GM19023 (cell line): ENCODE results near the gene ATP7B.

Experiments used
- ATAC-seq: cut with Tn5 transposase; IDR thresholded peaks from one replicate; pipeline ENCODE4 v1.9.1; 2021; ENCODE audit warnings: mild to moderate bottlenecking, moderate library complexity; ENCODE audit not compliant: unreplicated experiment

Gene ATP7B

DNA sequence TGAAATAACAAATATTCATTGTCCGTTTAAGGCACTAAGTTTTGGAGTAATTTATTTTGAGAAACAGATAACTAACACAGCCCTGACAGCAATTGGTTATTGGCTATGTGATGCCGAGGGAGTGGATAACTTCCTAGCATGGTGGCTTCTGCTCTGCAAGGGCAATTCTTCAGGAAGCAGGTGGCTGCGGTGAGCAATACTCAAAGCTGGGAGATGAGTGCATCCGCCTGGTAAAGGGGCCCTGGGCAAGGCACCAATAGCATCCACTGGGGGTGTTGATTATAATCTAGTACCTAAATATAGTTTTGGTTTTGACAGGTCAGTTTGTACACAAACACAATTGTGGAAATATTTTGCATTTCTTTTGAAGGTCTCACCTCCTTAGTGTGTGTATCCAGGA lies 108.5 kb downstream of the ATP7B start:
- ATAC-seq: no peak

DNA sequence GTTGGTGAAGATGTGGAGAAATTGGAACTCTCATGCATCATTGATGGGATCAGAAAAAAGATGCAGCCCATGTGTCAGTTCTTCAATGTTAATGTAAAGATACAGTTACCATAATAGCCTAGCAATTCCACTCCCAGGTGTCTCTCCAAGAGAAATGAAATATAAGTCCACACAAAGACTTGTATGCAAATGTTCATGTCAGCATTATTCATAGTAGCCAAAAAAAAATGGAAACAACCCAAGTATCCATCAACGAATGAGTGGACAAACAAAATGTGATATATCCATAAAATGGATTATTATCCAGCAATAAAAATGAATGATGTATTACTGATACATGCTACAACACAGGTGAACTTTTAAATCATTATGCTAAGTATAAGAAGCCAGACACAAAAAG lies 110.8 kb downstream of the ATP7B start:
- ATAC-seq: no peak

DNA sequence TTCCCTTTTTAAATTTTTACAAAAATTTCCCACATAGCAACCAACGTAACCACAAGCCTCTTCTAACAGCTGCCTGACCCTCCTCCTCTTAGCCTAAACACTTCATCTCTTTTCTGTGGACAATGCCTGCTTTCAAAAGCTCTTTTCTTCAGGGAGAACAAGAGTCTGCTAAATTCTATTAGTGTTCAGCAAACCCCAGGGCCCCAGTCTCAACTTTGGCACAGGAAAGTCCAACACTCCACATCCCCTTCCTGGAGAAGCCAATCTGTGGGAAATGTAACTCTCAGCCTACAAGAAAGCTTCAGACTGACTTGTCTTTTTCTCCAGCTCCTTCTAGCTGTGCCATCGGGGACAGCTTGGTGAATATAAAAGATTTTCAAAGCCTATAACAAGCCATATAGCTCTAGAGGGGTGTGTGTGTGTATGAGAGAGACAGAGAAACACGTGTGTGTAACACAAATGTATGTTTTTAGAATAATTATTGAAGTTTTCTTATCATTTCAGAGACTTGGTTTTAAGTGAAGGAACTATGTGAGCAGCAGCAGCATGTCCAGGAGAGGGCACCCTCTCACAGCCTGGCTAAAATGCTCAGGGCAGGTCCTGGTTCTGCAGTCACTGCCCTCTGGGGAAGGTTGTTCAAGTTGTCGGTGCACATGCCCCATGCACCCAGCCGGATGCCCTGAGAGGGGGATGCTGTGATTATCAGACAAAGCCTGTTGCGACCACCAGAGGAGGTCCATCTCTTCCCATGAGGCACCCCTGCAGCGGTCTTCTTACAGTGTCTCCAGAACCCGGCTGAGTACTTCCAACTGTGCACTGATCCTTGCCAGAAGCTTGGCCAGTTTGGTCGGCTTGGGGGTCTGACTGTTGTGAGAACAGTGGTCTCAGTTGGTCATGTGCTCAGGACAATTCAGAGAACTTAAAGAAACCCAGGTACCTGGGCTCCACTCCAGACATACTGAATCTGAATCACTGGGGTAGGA lies 115.1 kb downstream of the ATP7B start:
- ATAC-seq: peak; percentile 72

DNA sequence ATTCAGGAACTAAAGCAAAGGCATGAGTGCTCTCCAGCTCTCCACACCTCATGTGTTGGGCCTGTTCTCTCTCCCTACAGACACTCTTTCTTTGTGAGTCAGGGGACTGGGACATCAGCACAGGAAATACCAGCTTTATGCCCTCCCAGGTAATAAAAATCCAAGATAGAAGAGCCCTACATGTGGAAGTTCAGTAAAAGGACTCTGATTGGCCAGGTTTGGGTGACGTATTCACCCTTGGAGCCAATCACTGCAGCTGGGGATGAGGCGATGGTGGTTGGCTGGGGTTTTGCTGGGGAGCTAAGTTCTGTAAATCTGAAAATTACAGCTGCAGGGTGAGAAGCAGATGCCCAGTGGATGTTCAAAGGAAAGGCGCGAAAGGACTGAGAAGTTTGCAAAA lies 117.0 kb downstream of the ATP7B start:
- ATAC-seq: no peak

DNA sequence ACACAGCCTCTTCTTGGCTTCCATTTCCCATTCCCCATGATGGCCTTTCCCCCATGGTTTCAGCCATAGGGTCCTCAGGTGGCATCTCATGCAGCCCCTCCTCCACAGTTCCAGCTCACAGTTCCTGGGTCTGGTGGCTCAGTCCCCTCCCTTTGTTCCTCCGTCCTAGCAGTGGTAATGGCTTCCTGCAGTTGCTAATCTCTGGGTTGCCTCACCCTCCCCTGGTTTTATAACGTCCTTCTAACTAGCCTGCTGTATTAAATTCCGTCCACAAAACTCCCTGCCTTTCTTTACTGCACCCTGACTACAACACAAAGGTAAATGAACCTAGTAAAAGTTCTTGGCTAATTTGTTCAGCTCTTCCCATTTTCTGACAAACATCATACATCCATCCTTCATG lies 118.6 kb downstream of the ATP7B start:
- ATAC-seq: no peak

DNA sequence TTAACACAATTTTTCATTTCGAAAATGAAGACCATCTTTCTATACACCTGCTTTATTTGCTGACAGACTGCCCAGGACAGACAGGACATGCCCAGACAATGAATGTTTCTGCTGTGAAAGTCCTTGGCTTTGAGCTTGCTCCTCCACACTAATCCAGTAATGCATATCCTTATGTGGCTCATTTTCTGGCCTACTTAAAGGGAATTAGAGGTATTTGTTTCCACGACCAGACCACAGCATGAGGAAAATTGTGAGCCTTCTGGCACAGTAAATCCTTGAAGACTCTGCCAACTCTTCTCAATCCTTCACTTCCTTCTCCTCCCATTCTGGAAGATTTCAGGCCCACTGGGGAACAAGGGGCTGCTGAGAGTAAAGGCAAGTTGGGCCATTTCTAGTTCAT lies 123.8 kb downstream of the ATP7B start:
- no peak for ATAC-seq

DNA sequence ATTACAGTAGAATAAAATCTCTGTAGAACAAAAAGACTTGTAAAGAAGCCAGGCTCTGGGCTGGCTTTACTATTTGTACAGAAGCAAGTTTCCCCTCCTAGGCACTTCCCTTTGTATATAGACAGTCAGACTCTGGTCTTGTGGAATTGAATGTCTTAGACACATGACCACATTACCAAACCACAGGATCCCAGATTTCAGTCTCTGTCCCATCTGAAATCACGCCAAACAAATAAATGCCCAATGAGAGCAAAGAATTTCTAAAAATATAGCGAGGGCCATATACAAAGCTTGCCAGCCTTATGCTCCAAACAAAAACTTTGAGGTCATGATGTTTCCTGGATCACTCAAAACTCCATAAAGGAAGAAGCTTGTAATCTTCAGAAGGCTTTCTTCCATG lies 125.6 kb downstream of the ATP7B start:
- no peak for ATAC-seq

DNA sequence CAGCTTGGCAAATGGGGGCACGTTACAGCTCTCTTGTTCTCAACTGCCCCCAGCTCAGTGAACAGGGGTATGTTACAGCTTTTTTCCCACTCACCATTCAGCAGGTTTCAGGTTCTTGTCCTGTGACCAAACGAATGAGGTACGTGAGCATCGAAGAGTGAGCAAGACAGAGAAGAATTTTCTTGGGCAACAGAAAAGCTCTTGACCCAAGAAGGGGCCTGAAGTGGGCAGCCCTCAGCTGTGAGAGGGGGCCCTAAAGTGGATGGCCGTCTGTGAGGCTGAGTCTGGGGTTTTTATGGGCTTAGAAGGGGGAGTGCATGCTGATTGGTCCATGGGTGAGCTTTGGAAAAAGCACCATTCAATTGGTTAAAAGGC lies 128.0 kb downstream of the ATP7B start:
- ATAC-seq: no peak
